PFSK-1 (cell line): ENCODE results near the gene DHRS11.

Experiments
- POLR2AphosphoS5 ChIP-seq: IDR thresholded peaks from 2 replicates; pipeline ENCODE4 v1.6.1; 2012; ENCODE audit warnings: low read depth, mild to moderate bottlenecking, control low read depth, low read length, moderate library complexity
- TAF1 ChIP-seq: IDR thresholded peaks from 2 replicates; pipeline ENCODE4 v1.6.1; 2012; ENCODE audit warnings: low read length, control low read depth, borderline replicate concordance; ENCODE audit not compliant: insufficient read depth

- TF ChIP-seq POLR2AphosphoS5 (no peak), TAF1 (no peak)
Observed at GRCh38 chr17:36597866-36598777, 6.4 kb downstream of the DHRS11 start.
